ENCODE data around the gene CNTN3.

CNTN3 gene

DNA sequence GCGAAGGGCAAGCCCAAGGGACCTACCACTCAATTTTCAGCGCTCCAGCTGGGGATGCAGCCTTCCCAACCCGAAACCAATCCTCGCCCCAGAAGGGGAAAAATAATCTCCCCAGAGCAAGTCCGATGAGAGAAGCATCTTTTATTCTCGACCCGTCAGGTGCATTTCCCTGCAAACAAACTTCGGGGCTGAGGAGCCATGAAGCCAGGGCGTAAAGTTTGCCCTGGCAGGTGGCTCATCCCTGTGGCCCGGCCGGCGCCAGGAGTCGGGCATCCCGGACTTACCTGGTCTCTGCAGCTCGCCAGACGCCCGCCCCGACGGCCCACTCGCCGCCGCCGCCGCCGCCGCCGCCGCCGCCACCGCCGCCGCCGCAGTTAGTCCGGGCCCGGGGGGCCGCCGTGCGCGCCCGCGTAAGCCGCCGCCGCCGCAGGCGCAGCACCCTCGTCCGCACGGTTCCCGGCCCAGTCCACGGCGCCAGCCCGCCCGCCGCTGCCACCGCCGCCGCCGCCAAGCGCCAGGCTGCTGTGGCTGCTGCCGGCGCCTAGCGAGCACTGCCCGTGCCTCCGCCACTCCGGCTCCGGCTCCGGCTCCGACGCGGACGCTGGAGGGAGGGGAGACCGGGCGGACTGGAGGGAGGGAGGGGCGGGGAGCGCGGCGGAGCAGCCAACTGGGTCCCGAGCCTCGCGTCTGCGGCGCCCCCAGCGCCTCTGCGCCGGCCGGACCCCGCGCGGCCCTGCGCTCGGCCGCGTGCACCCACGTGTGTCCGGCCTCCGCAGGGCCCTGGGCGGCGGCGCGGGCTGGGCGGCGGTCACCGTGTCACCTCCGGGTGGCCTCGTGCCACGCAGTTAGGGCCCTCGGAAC, at the start of gene CNTN3:
Gene CNTN3, minus strand, starts transcription at position 553 of the 861 bp plus-strand sequence. CDS start 93,547 bp downstream, outside the sequence.
- no peak for DNase-seq

DNA sequence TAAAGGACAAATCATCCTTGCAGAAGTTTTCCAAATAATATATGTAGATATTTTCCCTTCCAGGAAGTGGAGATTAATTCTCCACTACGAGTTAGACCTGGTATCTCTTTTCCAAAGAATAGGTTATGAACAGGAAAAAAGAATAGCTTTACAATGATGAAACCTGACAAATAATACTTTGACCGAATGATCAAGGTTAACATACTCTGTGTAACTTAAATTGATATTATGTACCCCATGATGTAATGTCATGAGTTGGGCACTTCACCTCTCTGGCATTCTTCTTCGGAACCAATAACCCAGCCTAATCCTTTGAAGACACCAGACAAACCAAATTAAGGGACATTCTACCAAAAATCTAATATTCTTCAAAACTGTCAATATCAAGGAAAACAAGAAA, 48.7 kb upstream of the CNTN3 start:
- DNase-seq: no peak

DNA sequence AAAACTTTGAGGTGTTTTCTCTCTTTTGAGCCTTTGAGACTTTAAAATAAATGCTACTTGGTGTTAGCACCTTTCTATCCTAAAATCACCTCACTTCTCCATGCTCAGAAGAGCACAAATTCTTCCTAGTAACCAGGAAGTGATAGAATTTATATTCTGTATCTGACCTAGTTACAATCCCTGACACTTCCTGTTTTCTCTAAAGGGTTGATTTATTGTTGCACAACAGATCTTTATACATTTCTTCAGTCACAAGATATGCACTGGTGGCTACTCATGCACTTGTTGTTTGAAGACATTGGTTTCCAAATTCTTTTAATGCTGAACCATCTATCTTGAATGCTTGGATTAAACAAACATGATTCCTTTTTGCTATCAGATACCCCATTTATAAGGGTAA, 47.2 kb upstream of the CNTN3 start:
- DNase-seq: no peak

DNA sequence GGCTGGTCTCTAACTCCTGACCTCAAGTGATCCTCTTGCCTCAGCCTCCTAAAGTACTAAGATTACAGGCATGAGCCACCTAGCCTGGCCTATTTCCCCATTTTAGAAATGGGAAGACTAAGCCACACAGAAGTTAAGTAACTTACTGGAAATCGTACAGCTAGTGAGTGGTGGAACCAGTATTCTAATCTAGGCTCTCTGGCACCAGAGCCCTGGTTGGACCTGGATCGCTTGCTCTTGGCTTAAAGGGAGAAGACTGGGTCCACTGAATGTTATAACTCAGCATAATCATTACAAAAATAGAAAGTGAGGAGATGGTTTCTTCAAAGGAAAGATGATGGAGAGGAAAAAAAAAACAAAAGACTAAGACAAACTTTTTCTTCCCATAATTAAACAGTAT, 37.4 kb upstream of the CNTN3 start:
- DNase-seq: no peak

DNA sequence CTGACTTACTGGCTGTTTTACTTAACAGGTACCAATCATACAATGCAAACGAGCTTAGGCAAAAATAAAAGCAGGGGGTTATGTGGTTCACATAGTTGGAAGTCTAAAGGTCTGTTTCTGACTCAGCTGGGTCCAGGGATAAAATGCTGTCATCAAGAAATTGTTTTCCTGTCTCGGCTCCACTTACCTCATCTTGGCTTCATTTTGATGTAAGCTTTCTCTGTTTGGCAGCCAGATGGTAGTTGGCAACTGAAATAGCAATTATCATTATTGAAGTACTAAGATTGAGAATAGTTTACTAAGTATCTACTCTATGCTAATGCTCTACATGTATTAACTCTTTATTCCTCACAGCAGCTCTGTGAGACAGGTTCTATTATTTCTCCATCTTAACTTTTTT, 36.8 kb upstream of the CNTN3 start:
- no peak for DNase-seq

DNA sequence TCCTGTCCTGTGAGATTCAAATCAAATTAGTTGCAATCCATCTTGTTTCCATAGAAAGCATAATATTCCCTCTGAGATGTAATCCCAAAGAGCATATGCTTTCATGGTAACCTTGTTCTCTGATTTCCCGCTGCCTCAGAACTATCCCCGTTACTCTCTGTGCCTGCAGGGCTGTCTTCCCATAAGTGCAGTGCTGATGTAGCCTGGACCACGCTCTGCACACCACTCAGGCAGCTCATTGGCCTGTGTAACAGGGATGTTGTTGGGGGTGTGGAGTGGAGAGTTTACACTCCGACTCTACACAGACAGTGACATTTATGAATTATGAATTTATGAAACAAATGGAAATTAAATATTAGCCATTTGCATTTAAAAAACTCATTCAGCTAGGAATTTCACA, 33.6 kb upstream of the CNTN3 start:
- DNase-seq: no peak

DNA sequence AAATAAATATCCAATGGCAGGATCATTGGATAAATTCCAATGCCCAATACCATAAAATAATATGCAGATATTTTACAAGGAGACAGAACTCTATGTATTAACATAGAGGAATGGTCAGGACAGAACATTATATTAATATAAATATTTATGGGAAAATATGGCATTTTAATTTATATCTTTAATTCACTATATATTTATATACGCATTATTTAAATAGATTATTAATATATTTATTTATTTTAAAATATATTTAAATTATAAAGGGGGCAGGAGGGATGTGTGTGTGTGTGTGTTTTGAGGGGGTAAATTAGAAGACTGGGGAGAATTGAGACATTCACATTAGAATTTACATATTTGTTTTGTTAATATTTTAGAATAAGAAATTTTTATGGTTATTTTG, 31.6 kb upstream of the CNTN3 start:
- no peak for DNase-seq

DNA sequence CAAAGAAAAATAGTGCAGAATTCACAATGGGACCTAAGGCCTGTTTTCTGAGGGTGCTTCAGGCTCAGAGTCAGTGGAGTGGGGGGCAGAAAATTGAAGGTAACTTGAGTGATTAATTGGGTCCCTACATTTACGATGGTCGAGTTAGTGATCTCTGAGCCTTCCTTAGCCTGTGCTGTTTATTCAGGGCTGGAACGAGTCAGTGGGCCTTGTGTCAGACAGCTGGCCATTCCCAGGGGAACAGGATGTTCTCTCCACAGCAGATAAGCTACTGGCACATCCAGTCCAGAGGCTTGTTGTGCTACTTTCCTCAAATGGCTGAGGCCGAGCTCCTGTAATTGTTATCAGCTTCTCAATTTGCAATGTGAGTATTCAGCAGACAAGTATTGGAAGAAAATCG, 29.2 kb upstream of the CNTN3 start:
- no peak for DNase-seq

DNA sequence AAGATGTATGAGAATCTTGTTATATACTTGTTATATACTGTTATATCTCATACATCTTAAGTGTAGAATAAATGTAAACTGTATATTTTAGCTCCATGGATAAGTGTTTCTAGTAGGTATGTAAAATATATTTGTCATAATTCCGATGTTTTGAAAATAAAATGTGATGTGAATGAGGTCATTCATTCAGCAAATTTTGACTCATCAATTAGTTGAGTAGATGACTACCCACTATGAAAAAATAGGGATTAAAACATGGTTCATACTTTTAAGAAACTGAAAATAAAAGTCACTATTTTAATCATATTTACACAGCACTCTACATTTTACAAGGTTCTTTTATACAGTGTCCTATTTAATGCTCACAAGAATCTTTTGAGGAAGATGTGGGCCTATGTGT, 28.4 kb upstream of the CNTN3 start:
- no peak for DNase-seq

DNA sequence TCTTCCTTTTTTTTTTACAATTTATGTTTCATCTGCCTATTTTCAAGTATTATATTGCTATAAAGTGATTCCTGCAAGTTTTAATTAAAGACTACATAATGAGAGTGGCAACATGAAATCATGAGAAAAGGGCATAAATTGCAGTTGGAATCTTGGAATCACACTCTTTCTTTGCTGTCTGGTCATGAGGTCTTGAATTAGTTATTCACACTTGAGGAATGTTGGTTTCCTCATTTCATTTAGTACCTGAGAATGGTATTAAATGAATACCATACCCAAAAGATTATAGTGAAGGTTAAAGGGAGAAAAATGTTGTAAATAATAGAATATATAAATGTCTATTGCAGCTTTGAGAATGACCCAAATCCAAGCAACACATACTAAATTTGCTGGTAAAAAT, 25.8 kb upstream of the CNTN3 start:
- no peak for DNase-seq

DNA sequence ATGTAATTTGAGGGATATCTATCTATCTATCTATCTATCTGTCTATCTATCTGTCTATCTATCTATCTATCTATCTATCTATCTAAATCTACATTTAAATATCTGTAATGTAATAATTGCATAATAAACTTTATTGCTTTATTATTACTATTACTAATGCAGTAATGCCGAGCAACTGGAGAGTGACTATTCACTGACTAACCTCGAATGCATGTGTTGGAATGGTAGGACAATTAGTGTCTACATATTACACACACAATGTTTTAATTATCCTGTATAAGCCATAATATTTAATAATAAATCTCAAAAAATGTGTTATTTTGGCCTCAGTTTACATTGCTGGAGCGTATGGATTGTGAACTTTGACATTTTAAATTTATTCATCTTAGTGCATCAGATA, 25.2 kb upstream of the CNTN3 start:
- no peak for DNase-seq

DNA sequence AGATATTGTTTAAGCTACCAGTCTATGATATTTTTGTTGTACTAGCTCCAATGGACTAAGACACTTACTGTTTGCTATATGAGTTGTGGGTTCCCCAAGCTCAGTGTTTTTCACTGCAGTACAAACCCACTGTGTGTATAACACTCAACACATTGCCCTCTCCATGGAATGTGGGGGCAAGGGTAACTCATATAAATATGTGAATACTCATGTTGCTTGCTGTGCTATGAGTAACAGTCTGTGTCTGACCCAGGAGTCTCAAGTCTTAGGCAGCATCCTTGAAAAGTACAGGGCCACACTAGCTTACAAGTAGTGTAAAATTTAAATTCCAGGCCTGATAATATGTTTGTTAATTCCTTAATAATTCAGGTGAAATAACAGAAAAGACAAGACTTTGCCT, 22.5 kb upstream of the CNTN3 start:
- no peak for DNase-seq

DNA sequence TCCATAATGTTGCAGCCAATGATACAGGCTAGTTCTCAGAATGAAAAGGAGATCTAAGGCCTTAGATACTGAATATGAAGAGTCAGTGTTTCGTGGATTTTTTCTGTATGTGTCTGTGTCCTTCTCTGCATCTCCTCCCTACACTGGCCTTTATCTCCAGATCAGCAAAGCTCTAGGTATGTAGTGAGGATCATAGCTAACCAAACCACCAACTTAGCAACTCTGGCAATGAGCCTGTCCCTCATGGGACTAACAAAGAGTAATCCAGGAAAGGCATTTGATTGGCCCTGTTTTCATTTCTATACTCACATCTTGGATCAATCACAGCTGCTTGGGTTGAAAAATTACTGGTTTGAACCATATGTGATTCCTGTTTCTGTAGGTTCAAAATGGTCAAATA, 18.6 kb upstream of the CNTN3 start:
- DNase-seq: no peak

DNA sequence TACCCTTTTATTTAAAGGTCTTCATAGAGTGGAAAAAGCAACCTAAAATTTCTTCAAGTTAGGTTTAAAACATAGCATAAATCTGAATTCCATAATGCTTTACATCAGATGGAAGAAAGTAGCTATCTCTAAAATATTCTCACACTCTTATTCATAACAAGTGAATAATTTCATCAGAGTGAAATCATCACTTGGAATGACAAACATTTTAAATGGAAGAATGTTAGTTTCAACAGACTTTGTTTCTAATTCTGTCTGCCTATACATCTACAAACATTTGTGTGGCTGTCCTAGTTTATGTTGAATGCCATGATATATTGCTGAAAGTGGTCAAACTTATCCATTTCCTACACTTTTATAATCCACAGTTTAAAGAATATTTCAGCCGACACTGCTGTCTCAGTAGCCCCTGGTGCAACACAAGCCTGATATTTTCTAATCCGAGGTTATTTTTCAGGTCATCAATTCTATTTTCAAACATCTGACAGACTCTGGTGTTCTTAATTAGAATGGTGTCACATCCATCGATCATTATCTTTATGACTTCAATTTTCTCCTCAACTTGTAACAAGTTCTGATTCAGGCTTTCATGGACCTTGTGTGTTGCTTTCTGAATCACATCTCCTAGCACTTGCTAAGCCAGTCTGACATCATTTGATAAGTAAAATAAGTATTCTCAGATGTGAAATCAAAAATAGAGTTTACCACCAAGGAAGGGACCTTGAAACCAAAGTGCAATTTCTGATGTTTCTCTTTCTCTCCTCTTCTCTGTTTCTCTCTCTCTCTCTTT, 17.1 kb upstream of the CNTN3 start:
- DNase-seq: no peak

DNA sequence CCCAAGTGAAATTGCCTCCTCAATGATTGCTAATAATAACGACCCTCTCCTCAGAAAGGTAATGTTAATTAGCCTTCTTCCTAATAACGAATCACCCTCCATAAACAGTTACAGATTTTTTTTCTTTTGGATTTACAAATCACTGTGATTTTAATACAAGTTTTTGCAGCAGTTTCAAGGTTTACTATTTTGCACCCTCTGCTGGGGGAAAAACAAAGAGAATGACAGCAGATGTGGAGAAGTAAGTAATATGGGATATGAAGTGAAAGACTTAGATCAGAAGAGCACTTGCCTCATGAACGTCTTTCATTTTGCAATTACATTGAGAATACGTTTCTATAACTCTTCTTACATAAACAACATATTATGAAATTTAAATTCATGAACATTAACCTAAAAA, 16.1 kb upstream of the CNTN3 start:
- no peak for DNase-seq

DNA sequence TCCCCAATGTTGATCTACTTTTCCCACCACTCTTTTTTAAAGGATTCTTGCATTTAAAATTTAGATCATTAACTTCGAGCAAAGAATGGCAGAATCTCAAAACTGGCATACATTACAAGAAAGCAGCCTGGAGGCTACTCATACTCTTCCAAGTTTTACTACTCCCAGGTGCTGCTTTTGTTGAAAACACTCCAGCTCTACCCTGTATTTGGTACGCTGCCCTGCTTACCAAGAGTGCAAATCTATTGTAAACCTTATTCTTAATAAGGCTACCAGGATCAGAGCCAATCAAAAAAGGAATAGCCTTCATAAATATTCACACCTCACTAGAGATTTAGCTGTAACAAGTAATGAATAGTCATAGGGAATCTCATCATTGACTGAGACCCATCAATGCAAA, 11.6 kb upstream of the CNTN3 start:
- DNase-seq: no peak

DNA sequence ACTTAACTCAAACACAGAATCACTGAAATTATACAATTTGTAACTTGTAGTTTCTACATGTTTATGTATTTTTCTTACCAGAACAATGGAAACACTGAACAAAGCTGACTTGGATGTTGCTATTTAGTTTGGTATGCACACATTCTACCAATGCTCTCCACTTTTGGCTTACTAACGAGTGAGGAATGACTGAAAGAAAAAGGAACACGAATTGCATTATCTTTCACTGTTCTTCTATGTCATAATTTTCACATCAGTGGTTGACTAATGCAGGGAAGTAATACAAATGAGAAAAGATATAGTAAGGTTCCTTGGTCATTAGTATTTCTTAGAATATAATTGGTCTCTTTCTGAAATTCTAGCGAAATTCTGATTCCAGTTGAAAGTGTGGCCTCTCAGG, 9.8 kb upstream of the CNTN3 start:
- no peak for DNase-seq

DNA sequence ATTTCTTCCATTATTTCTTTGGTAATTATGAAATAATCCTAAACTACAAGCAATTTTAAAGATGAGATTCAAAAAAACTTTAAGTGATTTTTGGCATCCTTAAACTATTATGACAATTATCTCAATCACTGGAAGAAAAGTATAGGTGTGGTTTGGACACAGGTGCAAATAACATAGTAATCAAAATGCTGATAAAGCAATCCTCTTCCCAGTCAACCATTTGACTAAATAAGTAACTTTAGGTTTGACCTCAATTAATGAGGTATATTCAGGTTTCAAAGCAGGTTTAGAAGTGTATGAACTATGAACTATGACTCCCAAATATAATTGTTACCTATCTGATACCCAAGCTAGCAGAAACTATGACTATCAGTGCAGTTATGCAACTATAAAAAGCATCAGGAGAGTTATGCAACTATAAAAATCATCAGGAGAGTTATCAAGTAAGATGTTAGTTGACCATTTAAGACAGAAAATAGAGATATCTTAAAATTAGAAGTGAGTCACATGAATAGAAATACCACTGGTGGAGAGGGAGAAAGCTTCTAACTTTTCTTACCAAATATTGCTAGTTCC, 8.9 kb upstream of the CNTN3 start:
- DNase-seq: no peak

DNA sequence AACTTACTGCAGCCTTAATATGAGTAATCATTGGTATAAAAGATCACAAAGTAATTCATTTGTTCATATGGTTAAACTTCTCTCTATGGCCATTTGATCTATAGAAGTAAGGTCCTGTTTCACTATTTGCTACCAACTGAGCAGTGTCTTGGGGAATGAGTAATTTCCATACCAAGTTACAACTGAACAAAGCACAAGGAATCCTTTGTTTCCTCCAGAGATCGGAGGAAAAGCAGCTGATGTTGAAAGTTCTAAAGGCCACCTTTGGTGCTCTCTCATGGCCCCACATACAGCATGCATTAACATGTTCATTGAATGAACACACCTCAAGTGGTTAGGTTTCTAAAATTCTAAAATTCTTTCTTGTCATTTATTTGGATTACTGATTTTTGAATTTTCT, 7.1 kb upstream of the CNTN3 start:
- no peak for DNase-seq

DNA sequence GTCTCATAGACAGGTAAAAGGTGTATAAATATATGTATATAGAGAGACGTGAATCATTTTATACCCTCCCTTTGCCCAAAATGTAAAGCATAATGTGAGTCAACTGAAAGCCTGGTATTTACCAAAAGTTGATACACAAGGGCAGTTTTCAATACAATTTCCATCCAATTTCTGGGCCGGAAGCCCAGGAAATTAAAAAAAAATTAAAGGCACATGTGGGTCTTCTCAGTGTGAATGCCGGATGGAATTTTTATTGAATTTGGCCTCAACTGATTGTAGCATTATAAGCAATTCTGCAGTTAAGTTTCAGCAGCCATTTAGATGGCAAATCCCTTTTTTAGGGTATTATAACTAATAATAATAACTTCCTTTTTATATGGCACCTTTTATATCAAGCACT, 3.3 kb upstream of the CNTN3 start:
- no peak for DNase-seq

DNA sequence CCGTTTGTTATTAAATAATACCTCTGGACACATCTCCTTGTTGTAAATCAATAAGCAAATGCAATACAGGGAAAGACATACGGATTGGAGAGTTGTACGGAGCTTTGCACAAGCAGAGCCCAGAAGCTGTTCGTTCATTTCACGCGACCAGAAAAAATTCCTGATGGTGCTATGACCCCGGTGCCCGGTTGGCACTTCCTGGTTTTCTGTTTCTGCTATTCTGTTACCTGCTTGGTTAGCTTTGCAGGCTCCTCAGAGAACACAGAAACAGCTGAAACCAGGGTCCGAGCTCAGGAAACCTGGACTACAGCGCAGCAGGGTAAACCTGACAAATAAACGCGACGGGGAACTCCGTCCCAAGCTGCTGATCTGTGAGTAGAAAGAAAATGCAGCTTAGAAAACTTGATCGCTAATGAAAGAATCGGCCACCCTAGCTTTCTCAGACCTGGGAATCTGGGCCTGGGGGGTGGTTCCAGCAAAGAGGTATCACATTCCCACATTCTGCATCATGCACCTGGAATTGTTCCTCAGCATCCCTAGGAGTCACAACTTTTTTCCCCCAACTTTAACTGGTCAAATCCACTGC, 845 bp downstream of the CNTN3 start:
- DNase-seq: no peak

DNA sequence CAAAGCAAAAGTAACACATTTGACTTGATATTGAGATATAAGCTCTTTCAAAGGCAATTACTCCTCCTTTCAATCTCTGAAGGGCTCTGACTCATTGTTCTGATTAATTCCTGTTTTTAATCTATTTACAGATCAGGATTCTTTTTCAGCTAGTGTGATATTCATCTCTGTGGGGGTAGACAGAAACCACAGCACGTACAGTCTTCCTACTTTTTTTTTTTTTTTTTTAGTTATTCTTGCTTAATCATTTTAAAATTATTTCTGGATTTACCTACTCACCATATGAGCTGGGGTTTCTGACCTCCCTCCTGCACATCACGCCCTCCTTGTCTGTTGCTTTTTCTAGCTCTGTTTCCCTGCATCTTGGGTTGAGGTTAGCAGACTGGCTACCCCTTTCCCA, 1.4 kb downstream of the CNTN3 start:
- no peak for DNase-seq

DNA sequence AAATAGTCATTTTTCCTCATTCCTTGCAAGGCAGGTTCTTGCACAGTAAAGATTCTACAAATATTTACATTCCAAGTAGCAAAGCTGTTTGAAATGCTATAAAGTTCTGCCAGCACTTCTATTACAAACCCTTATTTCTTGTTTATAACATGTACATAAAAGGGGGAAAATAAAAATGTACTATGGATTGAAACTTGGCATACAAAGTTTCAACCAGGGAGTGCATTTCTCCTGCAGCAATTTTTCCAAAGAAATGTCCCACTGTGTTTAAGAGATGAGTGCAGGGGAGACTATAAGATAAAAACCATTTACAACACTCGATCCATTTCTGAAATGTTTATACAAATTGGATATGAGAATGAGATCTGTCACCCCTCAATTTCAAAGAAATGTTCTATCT, 3.3 kb downstream of the CNTN3 start:
- no peak for DNase-seq

DNA sequence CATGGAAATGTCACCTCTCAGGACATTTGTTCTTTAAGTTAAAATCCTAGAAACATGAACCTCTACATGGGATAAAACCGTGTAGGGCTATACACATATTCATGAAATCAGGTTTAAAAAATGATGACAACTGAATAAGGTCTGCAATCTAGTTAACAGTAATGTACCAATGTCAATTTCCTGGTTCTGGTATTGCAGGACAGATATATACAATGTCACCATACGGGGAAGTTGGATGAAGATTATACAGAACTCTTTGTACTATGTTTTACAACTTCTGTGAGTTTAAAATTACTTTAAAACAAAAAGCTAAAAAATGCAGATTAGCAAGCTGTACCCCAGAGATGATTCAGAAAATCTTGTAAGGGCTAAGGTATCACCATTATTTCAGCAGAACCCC, 6.7 kb downstream of the CNTN3 start:
- no peak for DNase-seq
